Activated naive CD4-positive, alpha-beta T cell treated with anti-CD3 and anti-CD28 coated beads, Interleukin-2, amount 50 U/mL, for 72 hours (primary cell): ENCODE data around the gene PSMA8. TPM values are rescaled to one million over a fixed set of nuclear protein-coding genes. Genes with fewer than 3 reads are reported as not detected.
"Not testable (repeated sequence)": the region's sequence is repeated elsewhere in the genome, so short reads cannot be mapped to it uniquely, and the experiment has no call there.

Experiments used
- ATAC-seq, 2 donors: fragments of 150-1000 bp; cut with Tn5 transposase; 2 replicates each; pipeline ENCODE4 v1.10.0; 2021; ENCODE audit warnings: mild to moderate bottlenecking in 2 of 2, moderate library complexity in 2 of 2
- DNase-seq, 2 donors: peaks; one replicate each; pipeline ENCODE4 v3.0.0; 2021 to 2022; ENCODE audit warnings: low spot score in 2 of 2
- H3K27ac Mint-ChIP-seq, 2 donors: one replicate each; pipeline ENCODE4 v1.8.0; 2022; ENCODE audit warnings: mild to moderate bottlenecking in 2 of 2, mixed read lengths in 2 of 2
- H3K36me3 Mint-ChIP-seq, 2 donors: one replicate each; pipeline ENCODE4 v1.8.0; 2022; ENCODE audit warnings: mixed read lengths in 2 of 2
- H3K9me3 Mint-ChIP-seq, 2 donors: one replicate each; pipeline ENCODE4 v1.8.0; 2022; ENCODE audit warnings: mixed read lengths in 2 of 2
- total RNA-seq, 2 donors: library from RNA; stranded (reverse); gene quantifications; one replicate each; pipeline ENCODE4 v1.2.3, GENCODE V29; 2022

Gene PSMA8
- total RNA-seq, 2 donors from 2014 or later, result 0.45 to 0.73 TPM

GRCh38 chr18:26208977-26209376, 75.3 kb downstream of the PSMA8 start:
- no peak for DNase-seq
- ATAC-seq, result no peak
- Mint-ChIP-seq H3K27ac (no peak overlapping the region), H3K36me3 (no peaks in the 10 kb centered on the region), H3K9me3 (peaks cover 0 to 6% of the 10 kb centered on the region in 2 donors)

DNA sequence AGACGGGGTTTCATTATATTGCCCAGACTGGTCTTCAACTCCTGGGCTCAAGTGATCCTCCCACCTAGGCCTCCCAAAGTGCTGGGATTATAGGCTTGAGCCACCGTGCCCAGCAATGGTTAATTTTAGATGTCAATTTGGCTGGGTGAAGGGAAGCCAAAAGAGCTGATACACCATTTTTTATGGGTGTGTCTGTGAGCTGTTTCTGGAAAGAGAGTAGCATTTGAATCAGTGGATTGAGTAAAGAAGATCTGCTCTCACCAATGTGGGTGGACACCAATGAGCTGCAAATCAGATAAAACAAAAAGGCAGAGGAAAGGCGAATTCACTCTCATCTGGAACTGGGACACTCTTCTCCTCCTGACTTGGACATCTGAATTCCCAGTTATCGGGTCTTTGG, 76.5 kb downstream of the PSMA8 start:
- Mint-ChIP-seq H3K36me3 (no peaks in the 10 kb centered on the region), H3K27ac (no peak overlapping the region), H3K9me3 (peaks cover 0 to 8% of the 10 kb centered on the region in 2 donors)
- no peak for DNase-seq
- peak in 1 of 2 donors; percentile 48 for ATAC-seq

- H3K36me3 Mint-ChIP-seq, result no peaks in the 10 kb centered on the region
- peak in 1 of 2 donors; percentile 47 for DNase-seq
- ATAC-seq, result peak; percentile 98 to 99
- peaks cover 0 to 4% of the 10 kb centered on the region in 2 donors for H3K9me3 Mint-ChIP-seq
- H3K27ac Mint-ChIP-seq, result peak overlapping the region; percentile 31 to 91
Observed at GRCh38 chr18:26215247-26215970, 81.7 kb downstream of the PSMA8 start.

GRCh38 chr18:26225022-26225693, 91.5 kb downstream of the PSMA8 start:
- H3K36me3 Mint-ChIP-seq, result peaks cover 11 to 12% of the 10 kb centered on the region in 2 donors
- H3K27ac Mint-ChIP-seq, result peak overlapping the region; percentile 16 to 95
- DNase-seq (no peak), ATAC-seq (no peak)
- H3K9me3 Mint-ChIP-seq, result no peaks in the 10 kb centered on the region

GRCh38 chr18:26225915-26226228, 92.2 kb downstream of the PSMA8 start:
- no peak for ATAC-seq
- no peak for DNase-seq
- peaks cover 11 to 12% of the 10 kb centered on the region in 2 donors for H3K36me3 Mint-ChIP-seq
- H3K27ac Mint-ChIP-seq, result peak overlapping the region; percentile 95 to 99
- H3K9me3 Mint-ChIP-seq, result no peaks in the 10 kb centered on the region

- H3K9me3 Mint-ChIP-seq, result no peaks in the 10 kb centered on the region
- peak; percentile 97 to 98 for DNase-seq
- peak; percentile 89 to 91 for ATAC-seq
- peak within 1 kb of the TSS; percentile 95 to 99 for H3K27ac Mint-ChIP-seq
- peaks cover 11 to 13% of the 10 kb centered on the region in 2 donors for H3K36me3 Mint-ChIP-seq
Observed at GRCh38 chr18:26226229-26227050, 92.8 kb downstream of the PSMA8 start, which contains the start of gene TAF4B. Gene TAF4B (plus strand): TSS chr18:26226445. CDS start chr18:26226934, 489 bp downstream.

- DNase-seq (no peak), ATAC-seq (no peak)
- peak overlapping the region; percentile 95 to 96 for H3K27ac Mint-ChIP-seq
- H3K36me3 Mint-ChIP-seq, result peaks cover 11 to 20% of the 10 kb centered on the region in 2 donors
- H3K9me3 Mint-ChIP-seq, result no peaks in the 10 kb centered on the region
Observed at GRCh38 chr18:26227051-26227670, 93.5 kb downstream of the PSMA8 start.

GRCh38 chr18:26228562-26229260, 95.0 kb downstream of the PSMA8 start:
- H3K9me3 Mint-ChIP-seq, result no peaks in the 10 kb centered on the region
- peaks cover 11 to 30% of the 10 kb centered on the region in 2 donors for H3K36me3 Mint-ChIP-seq
- peak overlapping the region; percentile 30 to 95 for H3K27ac Mint-ChIP-seq
- ATAC-seq (peak; percentile 11 to 58), DNase-seq (no peak)

DNA sequence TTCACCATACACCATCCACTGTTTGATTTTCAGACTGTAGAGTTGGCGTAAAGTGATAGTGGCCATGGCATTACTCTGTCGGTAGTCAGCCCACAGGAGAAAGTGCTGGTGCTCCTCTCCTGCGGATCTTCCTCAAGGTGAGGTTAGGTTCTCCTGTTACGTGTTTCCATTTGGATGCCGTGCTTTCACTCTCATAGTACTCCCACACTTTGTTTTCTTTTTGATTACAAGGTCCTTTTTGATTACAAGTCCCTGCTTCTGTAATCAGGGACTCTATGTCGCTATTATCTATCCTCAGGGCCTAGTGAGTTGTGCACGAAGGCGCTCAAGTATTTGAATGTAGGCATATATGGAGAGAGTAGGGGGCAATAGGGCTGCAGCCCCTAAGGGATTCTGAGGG, 96.8 kb downstream of the PSMA8 start:
- no peak for DNase-seq
- no peak for ATAC-seq
- H3K27ac Mint-ChIP-seq, result no peak overlapping the region
- no peaks in the 10 kb centered on the region for H3K9me3 Mint-ChIP-seq
- H3K36me3 Mint-ChIP-seq, result peaks cover 11 to 30% of the 10 kb centered on the region in 2 donors

- Mint-ChIP-seq H3K27ac (peak overlapping the region in 1 of 2 donors; percentile 0), H3K36me3 (peaks cover 6 to 29% of the 10 kb centered on the region in 2 donors), H3K9me3 (no peaks in the 10 kb centered on the region)
- no peak for ATAC-seq
- DNase-seq, result no peak
Observed at GRCh38 chr18:26233208-26233607, 99.5 kb downstream of the PSMA8 start.

DNA sequence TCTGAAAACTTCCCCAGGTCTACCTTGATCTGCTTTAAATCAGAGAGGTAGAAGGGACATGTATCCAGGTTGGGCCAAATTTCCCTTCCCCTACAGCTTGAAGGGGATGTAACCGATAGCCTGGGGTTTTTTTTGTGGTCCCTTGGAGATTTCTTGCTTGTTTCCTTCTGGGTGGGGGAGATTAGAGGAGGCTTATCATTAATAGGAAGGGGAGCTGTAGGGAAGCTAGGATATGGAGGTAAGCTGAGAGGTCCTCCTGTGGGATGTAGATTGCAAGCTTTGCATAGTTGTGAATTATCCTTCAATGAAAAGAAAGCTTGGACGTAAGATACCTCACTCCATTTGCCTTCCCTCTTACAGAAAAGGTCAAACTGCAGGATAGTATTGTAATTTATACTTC, 103.7 kb downstream of the PSMA8 start:
- H3K27ac Mint-ChIP-seq, DNase-seq, ATAC-seq: not testable (repeated sequence)
- H3K9me3 Mint-ChIP-seq, result peaks cover 8 to 12% of the 10 kb centered on the region in 2 donors
- H3K36me3 Mint-ChIP-seq, result peaks cover 28 to 49% of the 10 kb centered on the region in 2 donors

- Mint-ChIP-seq H3K9me3 (peaks cover 11 to 20% of the 10 kb centered on the region in 2 donors), H3K36me3 (peaks cover 39 to 54% of the 10 kb centered on the region in 2 donors)
- H3K27ac Mint-ChIP-seq, ATAC-seq, DNase-seq: not testable (repeated sequence)
Observed at GRCh38 chr18:26238718-26239117, 105.0 kb downstream of the PSMA8 start.

DNA sequence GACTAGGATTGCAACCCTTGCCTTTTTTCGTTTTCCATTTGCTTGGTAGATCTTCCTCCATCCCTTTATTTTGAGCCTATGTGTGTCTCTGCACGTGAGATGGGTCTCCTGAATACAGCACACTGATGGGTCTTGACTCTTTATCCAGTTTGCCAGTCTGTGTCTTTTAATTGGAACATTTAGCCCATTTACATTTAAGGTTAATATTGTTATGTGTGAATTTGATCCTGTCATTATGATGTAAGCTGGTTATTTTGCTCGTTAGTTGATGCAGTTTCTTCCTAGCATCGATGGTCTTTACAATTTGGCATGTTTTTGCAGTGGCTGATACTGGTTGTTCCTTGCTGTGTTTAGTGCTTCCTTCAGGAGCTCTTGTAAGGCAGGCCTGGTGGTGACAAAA, 108.7 kb downstream of the PSMA8 start:
- not testable (repeated sequence) for H3K27ac Mint-ChIP-seq, ATAC-seq, DNase-seq
- peaks cover 18 to 25% of the 10 kb centered on the region in 2 donors for H3K9me3 Mint-ChIP-seq
- peaks cover 55 to 77% of the 10 kb centered on the region in 2 donors for H3K36me3 Mint-ChIP-seq
